Measurements from ENCODE around the gene NUP98. TPM values are rescaled to one million over a fixed set of nuclear protein-coding genes. Genes with fewer than 3 reads are reported as not detected.

Gene NUP98
- total and polyA plus RNA-seq, 10 of the 15 experiments (the other 5 are each of a cell fraction or from before 2014, with no cell fraction given) = 21.7 to 108 (median 78.9) TPM

DNA sequence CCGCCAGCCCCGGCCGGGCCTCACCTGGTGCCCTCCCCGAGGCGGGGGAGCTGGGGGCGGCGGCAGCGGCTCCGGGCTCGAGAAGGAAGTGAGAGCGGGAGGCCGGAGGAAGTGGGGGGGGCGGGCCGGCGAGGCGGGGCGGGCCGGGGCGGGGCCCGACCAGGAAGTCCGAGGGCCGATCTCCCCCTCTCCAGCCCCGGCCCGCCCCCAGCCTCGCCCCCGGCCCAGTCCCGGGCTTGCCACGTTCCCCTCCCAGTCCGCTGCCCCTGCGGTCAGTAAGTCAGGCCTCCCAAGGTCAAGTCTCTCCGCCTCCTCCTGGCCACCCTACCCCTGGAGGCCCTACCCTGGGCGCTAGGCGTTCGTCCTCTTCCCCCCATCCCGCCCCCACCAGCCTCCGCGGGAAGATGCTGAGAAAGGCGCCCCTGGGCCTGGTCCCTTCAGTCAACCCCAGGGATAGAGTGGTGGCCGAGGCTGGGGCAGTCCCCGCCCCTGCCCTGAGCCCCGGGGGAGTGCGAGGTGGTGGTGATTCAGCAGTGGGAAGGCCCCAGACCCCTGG, 43.6 kb upstream of the NUP98 start, which contains the start of gene RHOG:
TSS of gene RHOG (minus strand) at position 90 of the 556 bp plus-strand sequence. CDS start 12,821 bp downstream, outside the sequence.
- DNase-seq (ENCODE audit: low read depth, low spot score) = no peak
- Histone ChIP-seq H3K79me2 (ENCODE audit: control insufficient read depth, insufficient read depth, low read length) (peaks cover 48% of the 10 kb centered on the region), H3K9me3 (replicated peaks; ENCODE audit: control insufficient read depth, insufficient read depth, low read length) (no peaks in the 10 kb centered on the region), H4K20me1 (ENCODE audit: control insufficient read depth, insufficient read depth) (no peaks in the 10 kb centered on the region), H3K36me3 (ENCODE audit: control insufficient read depth in 2 of 2, insufficient read depth in 2 of 2, low read length in 1 of 2) (0 out of 4 replicates have a peak, but pooled peaks cover 0 to 2% of the 10 kb centered on the region in 2 experiments), H3K4me3 (peak within 1 kb of the TSS; percentile 98), H3K4me1 (ENCODE audit: control insufficient read depth, insufficient read depth, low read length) (peaks cover 19% of the 10 kb centered on the region), H3K27me3 (replicated peaks in 1 of 2; ENCODE audit: control insufficient read depth in 2 of 2, insufficient read depth in 2 of 2, low read length in 1 of 2) (no peaks in the 10 kb centered on the region), H3K4me2 (ENCODE audit: control insufficient read depth, insufficient read depth) (peak within 1 kb of the TSS; percentile 43), H3K27ac (ENCODE audit: control insufficient read depth, insufficient read depth) (peak within 1 kb of the TSS; percentile 82), H3K9ac (ENCODE audit: control insufficient read depth, insufficient read depth, low read length) (peak within 1 kb of the TSS; percentile 89), H2AFZ (ENCODE audit: control insufficient read depth, low read depth, low read length) (peak within 1 kb of the TSS; percentile 76)
- no peak for FAIRE-seq
- in situ Hi-C loops (cut with MboI) = loop anchor here (25.0 kb wide), 1 partner anchor 546 kb away; the partner anchor contains the start of gene TRIM21
- ChIA-PET SMC1A (ENCODE audit: uncharacterized antibody, unreplicated experiment) (interaction anchor here (0.6 to 21.1 kb wide), 19 partner anchors 11 to 232 kb away, joined by 3 to 805 read pairs (median 5); partner anchors contain the start of genes PGAP2 and STIM1), CTCF (interaction anchor here (0.6 to 39.6 kb wide), 16 partner anchors 8 to 228 kb away, joined by 3 to 1047 read pairs (median 8); partner anchors contain the start of genes NUP98, PGAP2 and STIM1), POLR2A (interaction anchor here (0.6 to 12.0 kb wide), 18 partner anchors 9 to 364 kb away, joined by 3 to 242 read pairs (median 6); partner anchors contain the start of genes NUP98, PGAP2 and STIM1), RAD21 (ENCODE audit: unreplicated experiment) (interaction anchor here (0.7 to 12.7 kb wide), 30 partner anchors 10 to 318 kb away, joined by 3 to 304 read pairs (median 6); partner anchors contain the start of genes NUP98, PGAP2 and STIM1)
- intact Hi-C loops (cut with micrococcal nuclease; ENCODE audit: unreplicated experiment) = loop anchor here (1.0 to 2.0 kb wide), 3 partner anchors 17 to 44 kb away; partner anchors contain the start of gene NUP98
- 0% methylated on average over 15 of the region's 42 CpGs for WGBS (ENCODE audit: insufficient coverage, insufficient replicate concordance, low lambda C conversion rate, missing lambda C conversion rate)
- BruUV-seq (replicated peaks) = no TSS peak
- ATAC-seq = peak; percentile 75
- TF ChIP-seq, protein P1, sequence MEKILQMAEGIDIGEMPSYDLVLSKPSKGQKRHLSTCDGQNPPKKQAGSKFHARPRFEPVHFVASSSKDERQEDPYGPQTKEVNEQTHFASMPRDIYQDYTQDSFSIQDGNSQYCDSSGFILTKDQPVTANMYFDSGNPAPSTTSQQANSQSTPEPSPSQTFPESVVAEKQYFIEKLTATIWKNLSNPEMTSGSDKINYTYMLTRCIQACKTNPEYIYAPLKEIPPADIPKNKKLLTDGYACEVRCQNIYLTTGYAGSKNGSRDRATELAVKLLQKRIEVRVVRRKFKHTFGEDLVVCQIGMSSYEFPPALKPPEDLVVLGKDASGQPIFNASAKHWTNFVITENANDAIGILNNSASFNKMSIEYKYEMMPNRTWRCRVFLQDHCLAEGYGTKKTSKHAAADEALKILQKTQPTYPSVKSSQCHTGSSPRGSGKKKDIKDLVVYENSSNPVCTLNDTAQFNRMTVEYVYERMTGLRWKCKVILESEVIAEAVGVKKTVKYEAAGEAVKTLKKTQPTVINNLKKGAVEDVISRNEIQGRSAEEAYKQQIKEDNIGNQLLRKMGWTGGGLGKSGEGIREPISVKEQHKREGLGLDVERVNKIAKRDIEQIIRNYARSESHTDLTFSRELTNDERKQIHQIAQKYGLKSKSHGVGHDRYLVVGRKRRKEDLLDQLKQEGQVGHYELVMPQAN (conservative IDR thresholded peaks at IDR 0.05) = no peak
- TF ChIP-seq, protein P2, sequence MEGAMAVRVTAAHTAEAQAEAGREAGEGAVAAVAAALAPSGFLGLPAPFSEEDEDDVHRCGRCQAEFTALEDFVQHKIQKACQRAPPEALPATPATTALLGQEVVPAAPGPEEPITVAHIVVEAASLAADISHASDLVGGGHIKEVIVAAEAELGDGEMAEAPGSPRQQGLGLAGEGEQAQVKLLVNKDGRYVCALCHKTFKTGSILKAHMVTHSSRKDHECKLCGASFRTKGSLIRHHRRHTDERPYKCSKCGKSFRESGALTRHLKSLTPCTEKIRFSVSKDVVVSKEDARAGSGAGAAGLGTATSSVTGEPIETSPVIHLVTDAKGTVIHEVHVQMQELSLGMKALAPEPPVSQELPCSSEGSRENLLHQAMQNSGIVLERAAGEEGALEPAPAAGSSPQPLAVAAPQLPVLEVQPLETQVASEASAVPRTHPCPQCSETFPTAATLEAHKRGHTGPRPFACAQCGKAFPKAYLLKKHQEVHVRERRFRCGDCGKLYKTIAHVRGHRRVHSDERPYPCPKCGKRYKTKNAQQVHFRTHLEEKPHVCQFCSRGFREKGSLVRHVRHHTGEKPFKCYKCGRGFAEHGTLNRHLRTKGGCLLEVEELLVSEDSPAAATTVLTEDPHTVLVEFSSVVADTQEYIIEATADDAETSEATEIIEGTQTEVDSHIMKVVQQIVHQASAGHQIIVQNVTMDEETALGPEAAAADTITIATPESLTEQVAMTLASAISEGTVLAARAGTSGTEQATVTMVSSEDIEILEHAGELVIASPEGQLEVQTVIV (IDR thresholded peaks at IDR 0.05; ENCODE audit: borderline replicate concordance, partially characterized antibody) = no peak
- TF ChIP-seq POLR2A (IDR thresholded peaks at IDR 0.05; ENCODE audit: low read depth, low read length) = peak; percentile 72
- TF ChIP-seq NRF1 (conservative IDR thresholded peaks at IDR 0.05; ENCODE audit: low read depth, low read length) = no peak
- TF ChIP-seq JUNB (IDR thresholded peaks at IDR 0.05) = peak; percentile 44; the same call in 1 of the 2 replicates
- TF ChIP-seq, protein P3, sequence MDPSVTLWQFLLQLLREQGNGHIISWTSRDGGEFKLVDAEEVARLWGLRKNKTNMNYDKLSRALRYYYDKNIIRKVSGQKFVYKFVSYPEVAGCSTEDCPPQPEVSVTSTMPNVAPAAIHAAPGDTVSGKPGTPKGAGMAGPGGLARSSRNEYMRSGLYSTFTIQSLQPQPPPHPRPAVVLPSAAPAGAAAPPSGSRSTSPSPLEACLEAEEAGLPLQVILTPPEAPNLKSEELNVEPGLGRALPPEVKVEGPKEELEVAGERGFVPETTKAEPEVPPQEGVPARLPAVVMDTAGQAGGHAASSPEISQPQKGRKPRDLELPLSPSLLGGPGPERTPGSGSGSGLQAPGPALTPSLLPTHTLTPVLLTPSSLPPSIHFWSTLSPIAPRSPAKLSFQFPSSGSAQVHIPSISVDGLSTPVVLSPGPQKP (IDR thresholded peaks at IDR 0.05; ENCODE audit: low read depth, low read length) = 0 out of 2 replicates have a peak, but pooled peaks have one; percentile 18
- no peak; the same call in 1 of the 2 replicates for TF ChIP-seq YY1 (IDR thresholded peaks at IDR 0.05; ENCODE audit: low read depth, low read length)
- TF ChIP-seq, protein P4, sequence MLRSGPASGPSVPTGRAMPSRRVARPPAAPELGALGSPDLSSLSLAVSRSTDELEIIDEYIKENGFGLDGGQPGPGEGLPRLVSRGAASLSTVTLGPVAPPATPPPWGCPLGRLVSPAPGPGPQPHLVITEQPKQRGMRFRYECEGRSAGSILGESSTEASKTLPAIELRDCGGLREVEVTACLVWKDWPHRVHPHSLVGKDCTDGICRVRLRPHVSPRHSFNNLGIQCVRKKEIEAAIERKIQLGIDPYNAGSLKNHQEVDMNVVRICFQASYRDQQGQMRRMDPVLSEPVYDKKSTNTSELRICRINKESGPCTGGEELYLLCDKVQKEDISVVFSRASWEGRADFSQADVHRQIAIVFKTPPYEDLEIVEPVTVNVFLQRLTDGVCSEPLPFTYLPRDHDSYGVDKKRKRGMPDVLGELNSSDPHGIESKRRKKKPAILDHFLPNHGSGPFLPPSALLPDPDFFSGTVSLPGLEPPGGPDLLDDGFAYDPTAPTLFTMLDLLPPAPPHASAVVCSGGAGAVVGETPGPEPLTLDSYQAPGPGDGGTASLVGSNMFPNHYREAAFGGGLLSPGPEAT (IDR thresholded peaks at IDR 0.05; ENCODE audit: low read depth) = no peak
- TF ChIP-seq EGR1 (IDR thresholded peaks at IDR 0.05; ENCODE audit: borderline replicate concordance in 1 of 2, low read depth in 2 of 2, low read length in 2 of 2) = peak in 1 of 2 experiments; percentile 81; a peak in 2 of 3 replicates
- TF ChIP-seq ESRRA (IDR thresholded peaks at IDR 0.05; ENCODE audit: low read length) = peak; percentile 68; the same call in 1 of the 2 replicates
- TF ChIP-seq RUNX3 (IDR thresholded peaks at IDR 0.05; ENCODE audit: low read length) = peak; percentile 7
- TF ChIP-seq, protein P5, sequence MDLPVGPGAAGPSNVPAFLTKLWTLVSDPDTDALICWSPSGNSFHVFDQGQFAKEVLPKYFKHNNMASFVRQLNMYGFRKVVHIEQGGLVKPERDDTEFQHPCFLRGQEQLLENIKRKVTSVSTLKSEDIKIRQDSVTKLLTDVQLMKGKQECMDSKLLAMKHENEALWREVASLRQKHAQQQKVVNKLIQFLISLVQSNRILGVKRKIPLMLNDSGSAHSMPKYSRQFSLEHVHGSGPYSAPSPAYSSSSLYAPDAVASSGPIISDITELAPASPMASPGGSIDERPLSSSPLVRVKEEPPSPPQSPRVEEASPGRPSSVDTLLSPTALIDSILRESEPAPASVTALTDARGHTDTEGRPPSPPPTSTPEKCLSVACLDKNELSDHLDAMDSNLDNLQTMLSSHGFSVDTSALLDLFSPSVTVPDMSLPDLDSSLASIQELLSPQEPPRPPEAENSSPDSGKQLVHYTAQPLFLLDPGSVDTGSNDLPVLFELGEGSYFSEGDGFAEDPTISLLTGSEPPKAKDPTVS (IDR thresholded peaks at IDR 0.05; ENCODE audit: low read depth, low read length) = no peak
- 0 out of 2 replicates have a peak, but pooled peaks have one; percentile 16 for TF ChIP-seq SIN3A (IDR thresholded peaks at IDR 0.05; ENCODE audit: low read depth, low read length)
- TF ChIP-seq HDGF (IDR thresholded peaks at IDR 0.05) = no peak

All from GM12878 (cell line).